Measurements from ENCODE around the gene FNDC10. TPM values are rescaled to one million over a fixed set of nuclear protein-coding genes. Genes with fewer than 3 reads are reported as not detected.
"Not testable (repeated sequence)": the region's sequence is repeated elsewhere in the genome, so short reads cannot be mapped to it uniquely, and the experiment has no call there.

FNDC10 gene
- total RNA-seq, 1 donor from 2014 or later = 9.0 TPM

DNA sequence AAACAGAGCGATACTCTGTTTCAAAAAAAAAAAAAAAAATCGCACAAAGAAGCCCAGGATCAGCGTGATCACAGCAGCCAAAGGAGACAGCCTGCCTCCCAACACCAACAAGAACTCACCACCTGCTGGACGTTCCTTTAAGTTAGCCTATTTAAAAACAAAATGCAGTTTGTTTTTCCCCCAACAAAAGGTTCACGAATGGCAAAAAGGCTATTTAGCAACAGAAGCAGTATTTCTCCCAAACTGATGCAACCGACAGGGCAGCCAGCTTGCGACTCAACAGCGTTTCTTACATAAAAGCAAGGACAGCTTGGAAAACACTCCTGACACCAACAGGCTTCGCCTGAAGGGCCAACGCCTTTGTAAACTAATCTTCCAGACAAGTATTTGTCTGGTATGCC, 32.0 kb downstream of the FNDC10 start:
- intact Hi-C loops (cut with micrococcal nuclease) = no loop called here

DNA sequence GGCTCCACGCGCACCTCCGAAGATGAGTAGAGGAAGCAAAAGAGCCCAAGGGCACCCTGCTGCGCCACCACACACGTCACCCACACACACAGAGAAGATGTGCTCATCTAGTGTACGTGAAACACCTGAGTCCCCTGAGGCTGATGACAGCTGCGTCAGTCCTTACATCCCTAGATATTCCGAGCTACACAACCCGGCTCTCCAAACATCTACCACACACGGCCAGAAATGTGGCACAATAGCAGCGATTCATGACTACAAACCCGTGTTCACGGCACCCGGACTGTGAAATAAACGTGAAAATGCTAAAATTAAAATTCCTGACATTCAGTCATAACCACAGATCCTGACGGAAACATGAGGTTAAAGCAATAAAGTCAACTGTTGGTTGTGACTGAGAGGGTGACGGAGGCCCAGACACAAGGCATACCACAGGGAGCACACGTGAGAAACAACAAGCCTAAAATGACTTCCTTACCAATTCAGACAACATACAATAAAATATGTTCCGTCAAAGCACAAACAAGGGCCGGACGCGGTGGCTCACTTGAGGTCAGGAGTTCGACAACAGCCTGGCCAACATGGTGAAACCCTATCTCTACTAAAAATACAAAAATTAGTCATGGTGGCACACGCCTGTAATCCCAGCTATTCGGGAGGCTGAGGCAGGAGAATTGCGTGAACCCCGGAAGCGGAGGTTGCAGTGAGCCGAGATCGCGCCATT, 32.6 kb downstream of the FNDC10 start:
- intact Hi-C loops (cut with micrococcal nuclease) = no loop called here

DNA sequence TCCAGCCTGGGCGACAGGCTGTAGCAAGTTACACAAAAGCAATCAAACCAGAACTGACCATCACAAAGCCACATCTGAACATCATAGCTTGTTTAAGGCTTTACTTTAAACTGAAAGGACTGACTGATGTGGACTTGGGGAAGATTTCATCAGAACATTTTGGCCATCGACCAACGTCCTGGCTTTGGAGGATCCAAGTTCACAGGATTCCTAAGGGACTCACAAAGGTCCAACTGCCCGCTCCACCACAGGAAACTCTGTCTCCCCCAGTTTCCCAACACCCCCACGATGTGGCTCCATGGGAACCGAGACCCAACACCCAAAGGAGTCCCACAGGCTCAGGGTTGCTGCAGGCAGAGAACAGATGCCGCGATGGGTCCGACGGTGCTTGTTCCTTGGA, 34.6 kb downstream of the FNDC10 start:
- intact Hi-C loops (cut with micrococcal nuclease) = no loop called here

DNA sequence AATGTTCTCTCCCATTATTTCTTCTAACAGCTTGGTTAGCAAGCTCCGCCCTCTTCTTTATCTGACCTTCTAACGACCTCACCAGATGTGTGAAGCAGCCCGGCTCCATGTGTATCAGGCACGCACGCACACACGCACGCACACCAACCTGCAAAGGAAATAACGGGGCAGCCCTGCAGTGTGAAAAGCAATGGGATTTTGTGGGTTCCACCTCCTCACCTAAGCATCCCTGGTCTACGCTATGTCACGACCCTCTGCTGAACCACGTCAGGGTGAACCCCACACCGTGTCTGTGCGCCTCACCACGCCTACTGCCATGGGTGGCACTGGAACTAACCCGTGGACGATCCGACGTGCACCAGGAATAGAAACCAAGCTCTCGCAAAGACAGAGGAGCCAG, 35.7 kb downstream of the FNDC10 start:
- intact Hi-C loops (cut with micrococcal nuclease) = no loop called here

DNA sequence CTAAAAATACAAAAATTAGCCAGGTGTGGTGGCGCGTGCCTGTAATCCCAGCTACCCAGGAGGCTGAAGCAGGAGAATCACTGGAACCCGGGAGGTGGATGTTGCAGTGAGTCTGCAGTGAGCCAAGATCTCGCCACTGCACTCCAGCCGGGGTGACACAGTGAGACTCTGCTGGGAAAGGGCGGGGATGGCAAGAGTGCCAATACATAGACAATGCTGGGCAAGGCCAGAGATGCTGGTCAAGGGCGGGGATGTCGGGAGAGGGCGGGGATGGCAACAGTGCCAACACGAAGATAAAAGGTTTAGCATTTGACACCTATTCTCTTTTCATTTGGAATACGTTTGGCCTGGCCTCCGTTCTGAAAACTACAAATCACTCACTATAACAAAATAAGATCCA, 36.2 kb downstream of the FNDC10 start:
- intact Hi-C loops (cut with micrococcal nuclease) = no loop called here

DNA sequence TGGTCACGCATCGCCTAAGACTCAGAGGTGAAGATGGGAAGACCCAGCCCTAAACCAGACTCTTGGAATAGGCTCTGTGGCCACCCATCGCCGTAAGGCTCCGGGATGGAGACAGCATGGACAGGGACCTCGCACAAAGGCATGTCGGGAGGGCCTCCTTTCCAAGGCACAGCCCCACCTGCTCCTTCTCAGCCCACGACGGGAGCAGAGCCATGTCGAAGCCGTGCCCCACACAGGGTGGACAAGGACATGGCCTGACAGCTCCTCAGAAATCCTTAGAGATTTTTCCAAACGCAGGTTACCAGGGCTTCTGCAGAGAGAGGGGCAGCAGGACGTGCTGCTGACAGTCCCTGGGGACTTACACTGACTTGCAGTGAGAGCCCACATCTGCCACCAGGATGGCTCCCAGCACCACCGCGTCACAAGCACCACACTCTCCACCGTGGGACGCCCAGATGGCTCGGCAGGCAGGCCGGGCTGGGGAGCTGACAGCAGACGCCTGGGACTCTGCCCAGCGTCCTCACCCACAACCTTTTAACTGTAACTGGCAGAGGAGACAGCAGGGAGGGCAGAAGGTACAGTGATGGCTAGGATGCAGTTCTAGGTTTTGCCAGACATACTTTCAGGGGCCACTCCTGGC, 37.3 kb downstream of the FNDC10 start:
- intact Hi-C loops (cut with micrococcal nuclease) = no loop called here

DNA sequence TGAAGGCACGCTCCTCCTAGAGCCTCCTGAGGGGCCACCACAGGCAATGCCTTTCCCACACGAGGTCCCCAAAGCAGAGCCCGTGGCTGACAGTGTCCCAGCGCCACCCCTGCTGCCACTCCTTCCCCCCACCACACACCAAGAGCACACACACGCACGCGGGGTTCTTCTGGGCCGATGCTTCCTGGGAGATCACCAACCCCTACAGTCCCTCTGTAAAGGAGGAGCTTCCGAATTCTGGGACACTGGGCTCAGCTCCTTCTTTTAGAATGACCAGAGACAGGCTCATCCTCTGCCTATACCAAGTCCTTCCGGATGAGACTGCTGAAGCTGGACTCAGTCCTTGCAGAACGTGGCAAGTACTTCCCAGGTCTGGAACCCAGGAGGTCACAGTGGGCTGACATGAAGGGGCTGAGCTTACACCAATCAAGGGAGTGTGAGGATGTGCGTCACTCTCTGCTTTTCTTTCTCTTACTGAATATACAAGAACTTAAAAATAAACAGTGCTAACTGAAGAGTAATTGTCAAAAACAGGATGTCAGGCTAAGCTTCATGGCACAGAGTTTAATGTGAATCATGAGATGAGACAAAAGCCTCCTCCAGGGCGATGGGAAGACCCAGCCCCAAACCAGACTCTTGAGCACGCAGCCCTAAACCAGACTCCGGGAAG, 38.0 kb downstream of the FNDC10 start:
- intact Hi-C loops (cut with micrococcal nuclease) = no loop called here

DNA sequence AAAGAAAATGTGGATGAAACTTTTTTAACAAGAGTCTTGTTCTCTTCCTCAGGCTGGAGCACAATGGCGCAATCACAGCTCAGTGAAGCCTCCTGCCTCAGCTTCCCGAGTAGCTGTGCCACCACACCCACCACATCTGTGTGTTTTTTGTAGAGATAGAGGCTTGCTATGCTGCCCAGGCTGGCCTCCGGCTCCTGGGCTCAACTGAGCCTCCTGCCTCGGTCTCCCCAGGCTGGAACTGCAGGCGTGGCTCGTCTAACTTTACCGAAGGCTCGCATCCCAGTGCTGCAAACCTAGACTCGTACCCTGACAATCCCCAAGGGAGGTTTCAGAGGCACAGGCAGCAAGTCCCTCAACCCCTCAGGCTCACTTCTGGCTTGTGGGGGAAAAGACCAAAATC, 39.8 kb downstream of the FNDC10 start:
- intact Hi-C loops (cut with micrococcal nuclease) = no loop called here

DNA sequence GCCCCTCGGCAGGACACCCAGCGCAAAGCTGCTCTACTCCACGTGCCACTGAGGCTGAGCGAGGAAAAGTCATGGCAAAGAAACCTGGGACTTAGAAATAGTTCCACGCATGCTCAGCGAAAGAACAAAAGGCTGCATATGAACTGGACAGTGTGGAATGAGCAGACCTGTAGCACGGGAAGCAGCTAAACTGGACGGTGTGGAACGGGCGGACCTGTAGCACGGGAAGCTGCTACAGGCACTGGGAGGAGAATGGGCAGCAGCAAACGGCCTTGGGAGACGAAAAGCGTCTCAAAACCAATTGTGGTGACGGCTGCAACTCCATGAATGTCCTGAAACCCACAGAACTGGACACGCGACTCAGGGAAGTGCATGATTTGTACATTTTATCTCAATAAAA, 40.9 kb downstream of the FNDC10 start:
- intact Hi-C loops (cut with micrococcal nuclease) = no loop called here

DNA sequence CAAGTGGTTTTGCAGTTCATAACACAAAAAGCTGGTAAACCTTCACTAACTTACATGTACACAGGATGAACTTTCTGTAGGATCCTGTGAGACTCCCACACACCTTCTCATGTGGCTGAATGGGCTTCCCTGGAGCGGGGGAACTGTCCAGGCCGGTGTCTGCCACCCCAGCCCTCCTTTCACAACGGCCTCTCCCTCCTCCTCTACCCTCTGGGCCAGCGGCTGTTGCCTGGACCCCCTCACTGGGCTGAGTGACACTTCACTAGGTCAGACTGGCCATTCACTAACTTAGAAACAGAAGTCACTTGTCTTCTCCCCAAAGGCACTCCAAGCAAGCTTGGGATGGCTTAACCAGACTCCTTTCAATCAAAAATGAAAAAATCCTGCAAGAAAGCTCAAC, 41.3 kb downstream of the FNDC10 start:
- intact Hi-C loops (cut with micrococcal nuclease) = no loop called here

DNA sequence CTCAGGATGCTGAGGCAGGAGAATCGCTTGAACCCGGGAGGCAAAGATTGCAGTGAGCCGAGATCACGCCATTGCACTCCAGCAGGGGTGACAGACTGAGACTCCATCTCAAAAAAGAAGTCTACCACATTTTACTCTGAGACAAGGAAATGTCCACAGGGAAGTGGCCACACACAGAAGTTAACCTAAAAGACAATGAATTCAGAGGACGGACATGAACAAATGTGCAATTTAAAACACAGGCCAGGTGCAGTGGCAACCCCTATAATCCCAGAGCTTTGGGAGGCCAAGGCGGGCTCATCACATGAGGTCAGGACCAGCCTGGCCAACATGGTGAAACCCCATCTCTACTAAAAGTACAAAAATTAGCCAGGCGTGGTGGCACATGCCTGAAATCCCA, 42.2 kb downstream of the FNDC10 start:
- intact Hi-C loops (cut with micrococcal nuclease) = not testable (repeated sequence)

DNA sequence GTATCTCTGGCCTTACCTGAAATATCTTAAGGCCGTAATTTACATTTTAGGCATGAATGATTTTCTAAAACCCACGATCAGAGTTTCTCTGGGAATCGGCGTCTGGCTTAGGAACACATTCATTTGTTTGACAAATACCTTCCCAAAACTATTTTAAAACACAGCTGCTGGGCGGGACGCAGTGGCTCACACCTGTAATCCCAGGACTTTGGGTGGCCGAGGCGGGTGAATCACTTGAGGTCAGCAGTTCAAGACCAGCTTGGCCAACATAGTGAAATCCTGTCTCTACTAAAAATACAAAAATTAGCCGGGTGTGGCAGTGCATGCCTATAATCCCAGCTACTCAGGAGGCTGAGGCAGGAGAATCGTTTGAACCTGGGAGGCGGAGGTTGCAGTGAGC, 43.0 kb downstream of the FNDC10 start:
- intact Hi-C loops (cut with micrococcal nuclease) = not testable (repeated sequence)

DNA sequence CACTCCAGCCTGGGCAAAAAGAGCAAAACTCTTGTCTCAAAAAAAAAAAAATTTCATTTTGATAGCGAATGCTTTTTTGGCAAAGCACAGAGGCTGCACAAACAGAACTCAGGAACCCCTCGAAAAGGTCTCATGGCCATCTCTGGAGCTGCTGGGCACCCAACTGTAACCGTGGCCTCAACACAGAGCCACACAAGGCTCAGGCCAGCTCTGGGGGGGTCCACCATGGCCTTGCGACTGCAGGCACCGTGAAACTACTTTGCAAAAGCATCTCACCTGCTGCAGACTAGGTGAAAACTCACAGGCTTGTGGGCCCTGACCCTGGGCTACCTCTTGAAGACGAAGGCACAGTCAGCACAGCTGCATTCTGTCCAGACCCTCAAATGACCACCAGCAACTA, 43.4 kb downstream of the FNDC10 start:
- intact Hi-C loops (cut with micrococcal nuclease) = no loop called here

DNA sequence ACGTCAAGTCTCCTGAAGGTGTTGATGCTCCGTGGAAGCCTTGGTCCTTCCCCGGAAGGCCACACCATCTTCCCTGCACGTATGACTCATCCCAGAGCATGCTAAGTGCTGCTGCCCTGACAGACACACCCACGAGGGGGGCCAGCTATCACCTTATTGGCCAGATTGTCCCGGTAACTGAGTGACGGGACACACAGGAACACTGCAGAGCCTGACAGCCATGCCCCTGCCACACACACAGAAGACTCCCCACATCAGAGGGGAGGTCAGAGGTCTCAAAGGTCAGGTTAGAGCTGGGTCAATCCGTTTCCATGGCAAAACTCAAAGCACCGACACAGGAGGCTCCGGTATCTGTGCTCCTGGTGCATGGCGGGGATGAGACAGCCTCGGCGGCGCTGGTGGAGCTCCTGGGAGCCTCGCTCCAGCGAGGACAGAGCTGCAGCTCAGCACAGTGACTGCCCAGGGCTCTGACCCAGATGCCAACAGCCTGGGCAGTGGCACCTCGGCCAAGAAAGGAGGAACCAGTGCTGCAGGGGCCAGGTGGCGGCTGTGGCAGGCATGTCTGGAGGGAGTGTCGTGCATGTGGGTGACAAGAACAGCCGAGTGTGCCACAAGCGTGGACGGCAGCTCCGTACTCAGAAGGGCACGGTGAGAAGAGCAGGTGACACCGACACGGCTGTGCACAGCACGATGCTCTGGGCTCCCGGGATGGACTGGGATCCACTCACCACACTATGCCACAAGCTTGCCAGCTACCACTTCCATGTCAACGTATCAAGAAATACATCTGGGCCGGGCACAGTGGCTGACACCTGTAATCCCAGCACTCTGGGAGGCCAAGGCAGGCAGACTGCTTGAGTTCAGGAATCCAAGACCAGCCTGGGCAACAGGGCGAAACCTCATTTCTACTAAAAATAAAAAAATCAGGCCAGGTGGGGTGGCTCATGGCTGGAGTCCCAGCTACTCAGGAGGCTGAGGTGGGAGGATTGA, 44.7 kb downstream of the FNDC10 start:
- intact Hi-C loops (cut with micrococcal nuclease) = no loop called here

DNA sequence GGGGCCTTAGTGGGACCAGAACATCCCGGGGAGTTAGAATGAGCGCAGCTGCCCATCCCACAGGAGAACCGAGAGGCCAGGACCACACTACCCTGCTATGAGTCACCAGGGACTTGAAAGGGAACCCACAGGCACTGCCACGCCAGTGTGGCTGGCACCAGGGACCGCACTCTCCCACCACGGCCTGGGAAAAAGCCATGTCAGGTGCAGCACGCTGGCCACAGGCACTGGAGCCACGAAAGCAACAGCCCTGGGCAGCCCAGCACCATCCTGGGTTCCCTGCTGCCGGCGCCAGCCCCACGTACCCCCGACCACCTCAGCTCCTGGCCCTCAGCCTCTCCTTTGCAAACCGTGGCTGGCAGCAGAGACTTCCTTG, 45.4 kb downstream of the FNDC10 start:
- intact Hi-C loops (cut with micrococcal nuclease) = no loop called here

DNA sequence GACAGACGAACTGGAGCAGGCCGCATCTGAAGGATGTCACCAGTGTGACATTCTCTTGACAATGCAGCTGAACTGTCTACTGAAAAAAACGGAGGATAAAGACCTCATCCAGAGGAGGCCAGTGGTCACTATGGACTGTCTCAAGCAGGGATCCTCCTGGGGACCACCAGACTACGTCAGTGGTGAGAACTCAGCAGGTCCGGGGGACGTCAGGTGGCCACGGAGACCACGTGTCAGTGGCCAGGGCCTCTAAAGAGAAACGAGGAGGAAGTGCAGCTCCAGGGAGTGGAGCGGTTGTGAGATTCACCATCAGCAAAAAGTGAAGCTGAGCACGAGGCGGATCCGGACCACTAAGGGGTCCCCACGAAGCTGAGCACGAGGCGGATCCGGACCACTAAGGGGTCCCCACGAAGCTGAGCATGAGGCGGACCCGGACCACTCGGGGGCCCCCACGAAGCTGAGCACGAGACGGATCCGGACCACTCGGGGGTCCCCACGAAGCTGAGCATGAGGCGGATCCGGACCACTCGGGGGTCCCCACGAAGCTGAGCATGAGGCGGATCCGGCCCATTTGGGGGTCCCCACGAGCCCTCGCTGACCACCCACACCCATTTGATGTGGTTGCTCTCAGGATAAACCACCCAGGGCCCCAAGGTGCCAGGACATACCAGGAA, 46.0 kb downstream of the FNDC10 start:
- intact Hi-C loops (cut with micrococcal nuclease) = no loop called here

DNA sequence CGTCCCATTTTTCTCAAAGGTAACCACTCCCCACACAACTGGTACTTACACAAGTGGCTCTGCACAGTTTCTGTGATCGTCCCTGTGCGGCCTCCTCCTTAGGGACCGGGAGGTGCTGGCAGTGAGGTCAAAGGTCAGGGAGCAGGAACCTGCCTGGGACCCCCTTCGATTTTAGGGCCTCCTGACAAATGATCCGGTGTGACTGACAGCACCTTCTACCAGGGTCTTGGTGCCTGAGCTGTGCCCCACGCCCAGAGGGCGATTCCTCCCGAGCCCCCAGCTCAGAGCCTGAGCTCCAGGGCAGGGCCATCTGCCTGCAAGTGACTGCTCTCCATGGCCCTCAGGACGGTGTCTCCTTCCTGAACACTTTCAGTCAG, 47.7 kb downstream of the FNDC10 start:
- intact Hi-C loops (cut with micrococcal nuclease) = no loop called here

DNA sequence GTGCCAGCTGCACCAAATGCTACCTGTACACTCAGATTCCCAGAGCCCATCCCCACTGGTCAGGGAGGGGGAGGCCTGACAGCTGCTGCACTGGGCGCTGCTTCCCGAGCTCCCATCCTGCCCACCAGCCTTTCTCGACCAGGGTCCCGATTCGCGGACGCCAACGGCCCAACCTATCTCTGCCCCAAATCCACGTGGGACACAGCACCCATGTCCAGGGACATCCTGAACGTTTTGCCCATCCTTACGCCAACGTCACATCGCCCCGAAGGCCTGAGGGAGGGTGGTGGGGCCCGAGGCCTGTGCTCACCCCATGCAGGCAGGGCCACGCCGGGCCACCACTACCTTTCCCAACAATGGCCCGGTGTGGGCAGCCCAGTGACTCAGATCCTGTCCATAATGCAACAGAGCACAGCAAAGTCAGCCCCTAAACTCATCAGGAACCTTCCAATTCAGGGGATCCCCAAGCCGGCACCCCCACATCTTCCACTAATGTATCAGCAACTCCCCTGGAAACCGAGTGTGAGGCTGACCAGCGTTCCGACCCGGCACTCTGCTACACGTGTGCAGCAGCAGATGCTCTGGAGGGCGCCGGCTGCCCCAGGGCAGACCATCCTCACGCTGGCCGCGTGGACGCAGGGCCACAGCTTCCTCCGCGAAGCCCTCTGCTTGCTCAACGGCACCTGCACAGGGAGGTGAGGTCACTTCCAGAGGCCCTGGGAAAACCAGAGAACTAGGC, 48.2 kb downstream of the FNDC10 start:
- intact Hi-C loops (cut with micrococcal nuclease) = no loop called here

DNA sequence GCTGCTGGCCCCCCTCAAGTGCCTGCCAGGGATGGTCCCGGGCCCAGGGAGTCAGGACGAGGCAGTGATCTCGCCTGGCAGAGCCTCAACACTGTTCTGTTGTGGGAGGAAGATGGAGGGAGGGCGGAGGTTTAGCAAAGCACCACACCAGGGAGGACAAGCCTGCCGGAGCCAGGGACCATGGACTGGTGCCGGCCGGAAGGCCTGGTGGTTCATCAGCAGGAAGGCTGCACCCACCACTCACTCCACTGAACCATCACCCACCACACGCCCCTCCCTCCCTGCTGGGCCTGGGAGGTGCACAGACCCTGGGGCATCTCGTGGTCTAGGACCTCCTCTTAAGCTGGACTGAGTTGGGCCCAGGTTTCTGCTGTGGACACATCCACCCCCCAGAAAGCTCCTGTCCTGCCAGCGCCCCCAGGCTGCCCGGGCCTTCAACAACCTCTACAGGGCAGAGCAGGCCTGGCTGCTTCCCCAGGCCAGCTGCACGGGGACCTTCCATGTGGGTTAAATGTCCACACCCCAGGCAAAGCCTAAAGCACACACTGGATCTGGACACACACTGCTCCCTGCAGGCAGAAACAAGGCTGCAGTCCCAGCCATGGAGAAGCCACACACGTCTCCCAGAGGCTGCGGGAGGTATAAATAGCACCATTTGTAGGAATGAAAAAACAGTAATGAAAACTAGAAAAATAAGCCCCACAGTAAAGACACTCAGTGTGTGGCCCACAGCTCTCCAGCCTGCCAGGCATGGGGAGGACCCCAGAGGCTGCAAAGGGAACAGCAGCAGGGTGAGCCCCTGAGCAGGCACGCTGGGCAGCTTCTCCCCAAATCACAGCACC, 49.1 kb downstream of the FNDC10 start:
- intact Hi-C loops (cut with micrococcal nuclease) = no loop called here
